DOHH2 (cell line): Measurements from ENCODE around the gene C1QBP.
"Not testable (repeated sequence)": the region's sequence is repeated elsewhere in the genome, so short reads cannot be mapped to it uniquely, and the experiment has no call there.

Experiments used
- CTCF ChIP-seq: fragments of 200-600 bp; sonication (generic); IDR thresholded peaks from one replicate; pipeline ENCODE4 v1.5.1; 2014; ENCODE audit warnings: antibody characterized with exemption, mild to moderate bottlenecking, low read depth, low read length; ENCODE audit not compliant: poor library complexity, severe bottlenecking
- EZH2phosphoT487 ChIP-seq: fragments of 200-600 bp; sonication (generic); IDR thresholded peaks from 2 replicates; pipeline ENCODE4 v1.6.1; 2017; ENCODE audit warnings: borderline replicate concordance, mild to moderate bottlenecking, antibody characterized with exemption, low read length, moderate library complexity, mixed read lengths

- TF ChIP-seq CTCF: peak; percentile 43
- TF ChIP-seq EZH2phosphoT487: not testable (repeated sequence)
These were observed 7.7 kb downstream of the C1QBP start for GRCh38 chr17:5431234-5431633.
